ENCODE measurements around the gene KIF5C. TPM values are rescaled to one million over a fixed set of nuclear protein-coding genes. Genes with fewer than 3 reads are reported as not detected.

The KIF5C gene
- polyA plus RNA-seq, 10 donors, result 1.4 to 3.1 (median 2.0) TPM

GRCh38 chr2:148989882-148990493, 115.0 kb downstream of the KIF5C start:
- DNase-seq, result peak; percentile 71 to 87 (median 75)

DNA sequence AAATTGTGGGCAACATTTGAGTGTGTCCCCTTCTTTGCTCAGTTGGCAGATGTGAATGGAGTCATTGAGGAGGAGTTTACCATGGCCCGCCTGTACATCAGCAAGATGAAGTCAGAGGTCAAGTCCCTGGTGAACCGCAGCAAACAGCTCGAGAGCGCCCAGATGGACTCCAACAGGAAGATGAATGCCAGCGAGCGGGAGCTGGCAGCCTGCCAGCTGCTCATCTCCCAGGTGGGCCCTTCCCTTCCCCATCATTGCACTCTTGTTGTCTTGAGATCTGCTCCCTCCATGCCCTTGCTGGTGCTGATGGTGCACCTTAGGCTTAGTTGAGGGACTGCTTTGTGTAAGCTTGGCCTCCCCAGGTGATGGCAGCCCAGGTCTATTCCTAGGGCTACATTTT, 115.9 kb downstream of the KIF5C start:
- no peak for DNase-seq

- no peak for DNase-seq
These were observed 117.4 kb downstream of the KIF5C start for GRCh38 chr2:148992448-148992847.

GRCh38 chr2:148993351-148993750, 118.3 kb downstream of the KIF5C start:
- DNase-seq, result no peak

DNA sequence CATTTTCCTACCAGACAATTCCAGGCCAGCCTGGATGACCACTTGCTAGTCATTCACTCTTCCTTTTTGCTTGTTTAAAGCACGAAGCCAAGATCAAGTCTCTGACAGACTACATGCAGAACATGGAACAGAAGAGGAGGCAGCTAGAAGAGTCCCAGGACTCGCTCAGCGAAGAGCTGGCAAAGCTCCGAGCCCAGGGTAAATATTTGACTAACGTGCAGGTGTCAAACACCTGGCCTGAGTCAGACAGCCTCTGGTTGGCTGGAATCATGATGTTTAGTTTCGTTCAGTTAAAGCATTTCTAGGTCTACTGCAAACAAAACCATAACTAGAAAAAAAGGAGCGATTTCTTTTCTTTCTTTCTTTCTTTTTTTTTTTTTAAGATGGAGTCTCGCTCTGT, 119.3 kb downstream of the KIF5C start:
- no peak for DNase-seq

- no peak for DNase-seq
These were observed 121.8 kb downstream of the KIF5C start for GRCh38 chr2:148996805-148997204.

DNA sequence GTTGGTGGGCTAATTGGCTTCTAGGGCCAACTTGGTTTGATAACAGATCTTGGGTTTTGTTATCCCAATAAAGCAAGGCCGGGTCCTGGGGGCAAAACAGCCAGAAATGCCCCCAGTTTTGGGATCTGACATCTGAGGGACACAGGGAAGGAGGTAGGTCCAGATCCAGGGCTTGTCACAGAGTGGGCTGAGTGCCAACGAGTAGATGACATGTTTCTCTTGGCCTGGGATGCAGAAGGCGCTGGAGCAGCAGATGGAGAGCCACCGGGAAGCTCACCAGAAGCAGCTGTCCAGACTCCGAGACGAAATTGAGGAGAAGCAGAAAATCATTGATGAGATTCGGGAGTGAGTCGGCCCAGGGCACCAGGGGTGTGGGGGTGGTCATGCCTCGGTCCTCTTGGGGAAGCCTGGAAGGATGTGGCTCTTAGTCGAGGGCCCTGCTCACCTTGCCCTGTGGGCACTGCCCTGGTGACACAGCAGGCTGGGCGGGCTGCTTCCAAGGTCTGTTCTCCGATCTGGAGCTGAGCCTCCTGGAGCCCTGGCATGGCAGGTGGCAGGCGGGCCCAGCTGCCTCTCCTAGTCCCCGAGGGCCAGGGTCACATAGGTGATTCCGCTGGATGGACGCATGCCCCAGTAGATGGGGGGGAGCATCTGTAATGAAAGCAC, 123.3 kb downstream of the KIF5C start:
- no peak for DNase-seq

DNA sequence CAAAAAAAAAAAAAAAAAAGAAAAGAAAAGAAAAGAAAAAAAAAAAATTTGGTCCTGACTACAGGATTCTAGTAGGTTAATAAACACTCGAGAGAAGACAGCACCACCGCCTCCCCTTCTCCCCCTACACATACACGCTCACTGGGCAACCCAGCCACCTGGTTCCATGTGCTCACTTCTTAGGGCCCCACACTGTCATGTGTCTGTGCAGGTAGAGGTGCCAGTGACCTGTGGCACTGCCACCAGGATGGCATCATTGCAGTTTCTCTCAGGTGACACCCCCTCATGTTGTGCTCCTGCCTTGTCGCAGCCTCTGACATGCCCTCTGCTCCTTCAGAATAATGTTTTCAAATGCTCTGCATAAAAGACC, 123.8 kb downstream of the KIF5C start:
- no peak for DNase-seq

DNA sequence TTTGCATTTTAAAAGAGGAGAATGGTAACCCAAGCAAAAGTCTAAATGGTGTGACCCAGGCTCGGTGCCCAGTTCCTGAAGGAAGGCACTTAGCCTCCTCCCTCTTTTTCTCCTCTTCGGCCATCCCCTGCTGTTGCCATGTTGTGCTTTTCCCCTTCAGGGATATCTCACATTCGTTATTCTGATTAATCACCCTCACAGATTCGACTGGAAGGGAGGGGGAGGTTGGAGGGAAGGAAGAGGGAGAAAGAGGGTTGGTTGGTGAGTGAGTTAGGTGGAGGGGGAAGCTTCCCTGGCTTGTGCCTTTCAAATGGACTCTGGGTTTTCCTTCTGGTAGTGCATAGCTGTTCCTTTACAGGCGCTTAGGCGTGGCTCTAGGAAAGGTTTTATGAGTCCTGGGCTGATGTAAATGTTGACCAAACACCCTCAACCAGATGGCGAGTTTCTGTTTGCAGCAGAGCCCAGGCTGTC, 124.5 kb downstream of the KIF5C start:
- no peak for DNase-seq

DNA sequence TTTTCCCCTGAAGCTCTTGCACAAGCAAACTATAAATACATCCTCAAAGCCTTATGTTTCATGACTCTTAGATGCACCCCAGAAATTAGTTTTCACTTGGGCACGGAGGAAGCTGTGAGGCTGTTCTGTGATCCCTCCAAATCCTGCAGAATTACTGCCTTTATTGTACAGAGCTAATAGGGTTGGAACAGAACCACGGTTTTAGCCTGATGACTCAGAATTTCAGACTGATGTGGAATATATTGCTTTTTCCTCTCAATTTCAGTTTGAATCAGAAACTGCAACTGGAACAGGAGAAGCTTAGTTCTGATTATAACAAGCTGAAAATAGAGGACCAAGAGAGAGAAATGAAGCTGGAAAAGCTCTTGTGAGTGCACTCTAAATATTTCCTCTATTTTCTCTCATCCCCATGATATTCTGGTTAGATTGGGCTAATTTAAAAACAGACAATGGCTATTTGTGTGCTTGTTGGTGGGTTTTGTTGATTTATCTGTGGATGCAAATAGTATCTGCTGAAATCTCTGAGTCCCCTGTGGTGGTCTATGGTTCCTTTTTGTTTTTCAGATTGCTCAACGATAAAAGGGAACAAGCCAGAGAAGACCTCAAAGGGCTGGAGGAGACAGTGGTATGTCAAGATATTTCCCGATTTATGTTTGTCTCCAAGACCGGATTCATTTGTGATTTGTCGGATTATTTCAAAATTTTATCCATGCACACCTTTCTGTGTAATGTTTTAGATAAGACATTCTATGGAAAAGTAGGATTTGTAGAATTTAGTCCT, 125.3 kb downstream of the KIF5C start:
- DNase-seq, result peak in 2 of 3 donors; percentile 10 to 39

DNA sequence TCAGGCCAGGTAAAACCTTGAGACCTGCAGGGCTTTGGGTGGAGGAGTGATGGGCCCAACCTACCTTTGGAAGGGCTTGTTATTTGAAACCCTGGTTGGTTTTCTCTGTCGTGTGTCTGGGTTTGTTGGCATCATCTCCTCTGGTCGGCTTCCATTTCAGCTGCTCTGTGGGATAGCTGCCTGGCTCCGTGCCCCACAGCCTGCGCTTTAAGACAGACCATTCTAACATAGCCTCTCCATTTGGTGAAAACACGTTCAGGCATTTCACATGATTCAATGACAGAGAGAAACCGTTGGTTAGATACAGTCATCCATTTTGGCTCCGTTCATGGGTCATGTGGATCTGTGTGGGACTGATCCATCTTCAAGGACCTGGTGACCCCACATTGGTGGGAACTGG, 126.5 kb downstream of the KIF5C start:
- DNase-seq, result peak in 2 of 3 donors; percentile 16 to 28

- no peak for DNase-seq
These were observed 127.4 kb downstream of the KIF5C start for GRCh38 chr2:149002378-149002890.

- no peak for DNase-seq
These were observed 128.1 kb downstream of the KIF5C start for GRCh38 chr2:149002891-149003740.

GRCh38 chr2:149004836-149005235, 129.8 kb downstream of the KIF5C start:
- DNase-seq, result no peak

- DNase-seq, result no peak
These were observed 130.5 kb downstream of the KIF5C start for GRCh38 chr2:149005471-149006077.

GRCh38 chr2:149006883-149007543, 132.0 kb downstream of the KIF5C start:
- DNase-seq, result no peak

- no peak for DNase-seq
These were observed 133.4 kb downstream of the KIF5C start for GRCh38 chr2:149008381-149008780.

DNA sequence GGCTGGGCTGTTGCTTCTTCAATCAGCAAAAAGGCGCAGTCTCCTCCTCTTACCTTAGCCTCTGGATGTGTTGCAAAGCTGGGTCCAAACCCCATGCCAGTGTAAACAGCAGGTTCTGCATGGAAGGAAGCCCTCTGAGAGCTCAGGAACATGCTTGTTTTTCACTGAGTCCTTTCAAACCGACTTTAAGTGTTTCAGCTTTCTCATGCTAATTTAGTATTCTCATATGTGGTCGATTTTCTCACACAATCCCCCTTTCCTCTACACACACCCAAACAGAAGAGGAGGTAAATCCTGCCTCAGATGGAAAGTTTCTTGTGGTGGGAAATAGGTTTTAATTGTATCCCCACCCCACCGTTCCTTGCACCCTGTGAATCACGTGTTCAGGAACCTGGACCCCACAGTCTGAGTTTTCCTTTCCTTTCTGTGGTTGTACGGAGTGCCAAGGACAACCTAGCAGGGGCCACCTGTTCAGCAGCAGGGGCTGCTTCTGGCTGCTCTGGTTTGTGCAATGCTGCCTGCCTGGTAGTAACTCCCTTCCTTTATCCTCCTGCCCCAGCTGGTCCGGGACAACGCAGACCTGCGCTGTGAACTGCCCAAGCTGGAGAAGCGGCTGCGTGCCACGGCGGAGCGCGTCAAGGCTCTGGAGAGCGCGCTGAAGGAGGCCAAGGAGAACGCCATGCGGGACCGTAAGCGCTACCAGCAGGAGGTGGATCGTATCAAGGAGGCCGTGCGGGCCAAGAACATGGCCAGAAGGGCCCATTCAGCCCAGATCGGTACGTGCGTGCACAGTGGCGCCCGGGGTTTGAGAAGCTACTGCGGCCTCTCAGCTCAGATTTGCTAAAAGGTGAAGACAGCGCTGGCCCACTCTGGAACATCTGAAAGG, 134.8 kb downstream of the KIF5C start:
- no peak for DNase-seq

GRCh38 chr2:149012545-149012944, 137.5 kb downstream of the KIF5C start:
- no peak for DNase-seq

- DNase-seq, result no peak
These were observed 140.5 kb downstream of the KIF5C start for GRCh38 chr2:149015501-149015900.

Measured in muscle of back (tissue), 11 donors.